HG03520 (cell line): ENCODE results near the gene TMPRSS11A.

Experiments used
- ATAC-seq: cut with Tn5 transposase; IDR thresholded peaks from one replicate; pipeline ENCODE4 v1.9.1; 2021; ENCODE audit warnings: mild to moderate bottlenecking, moderate library complexity; ENCODE audit not compliant: unreplicated experiment

The TMPRSS11A gene

GRCh38 chr4:67874986-67875385 is 88.3 kb downstream of the TMPRSS11A start:
- no peak for ATAC-seq

GRCh38 chr4:67873116-67873515 is 90.2 kb downstream of the TMPRSS11A start:
- no peak for ATAC-seq

GRCh38 chr4:67871867-67872266 is 91.4 kb downstream of the TMPRSS11A start:
- peak; percentile 89 for ATAC-seq

- no peak for ATAC-seq
Measured at GRCh38 chr4:67869580-67870190, 93.6 kb downstream of the TMPRSS11A start.

GRCh38 chr4:67861513-67861912 is 101.8 kb downstream of the TMPRSS11A start:
- no peak for ATAC-seq
